Measurements from ENCODE around the gene MTCH1.

DNA sequence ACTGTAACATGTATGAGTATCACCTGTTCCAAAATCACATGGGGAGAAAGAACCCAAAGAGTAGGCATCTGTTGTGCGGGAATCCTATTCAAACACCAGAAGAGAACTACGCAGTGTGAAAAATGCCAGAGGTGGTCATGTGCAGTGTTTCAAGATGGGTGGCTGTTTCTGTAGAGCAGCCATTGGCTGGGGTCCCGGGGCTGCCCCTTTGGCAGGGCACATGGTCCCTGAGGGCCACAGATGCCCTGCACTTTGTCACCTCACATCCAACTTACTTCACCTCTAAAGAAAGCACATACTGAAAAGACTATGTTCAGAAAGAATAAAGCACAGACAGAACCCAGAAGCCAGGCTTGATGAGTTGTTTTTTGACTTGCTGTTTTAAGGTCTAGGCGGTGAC is 12.3 kb downstream of the MTCH1 start:
- TF ChIP-seq, protein P1, sequence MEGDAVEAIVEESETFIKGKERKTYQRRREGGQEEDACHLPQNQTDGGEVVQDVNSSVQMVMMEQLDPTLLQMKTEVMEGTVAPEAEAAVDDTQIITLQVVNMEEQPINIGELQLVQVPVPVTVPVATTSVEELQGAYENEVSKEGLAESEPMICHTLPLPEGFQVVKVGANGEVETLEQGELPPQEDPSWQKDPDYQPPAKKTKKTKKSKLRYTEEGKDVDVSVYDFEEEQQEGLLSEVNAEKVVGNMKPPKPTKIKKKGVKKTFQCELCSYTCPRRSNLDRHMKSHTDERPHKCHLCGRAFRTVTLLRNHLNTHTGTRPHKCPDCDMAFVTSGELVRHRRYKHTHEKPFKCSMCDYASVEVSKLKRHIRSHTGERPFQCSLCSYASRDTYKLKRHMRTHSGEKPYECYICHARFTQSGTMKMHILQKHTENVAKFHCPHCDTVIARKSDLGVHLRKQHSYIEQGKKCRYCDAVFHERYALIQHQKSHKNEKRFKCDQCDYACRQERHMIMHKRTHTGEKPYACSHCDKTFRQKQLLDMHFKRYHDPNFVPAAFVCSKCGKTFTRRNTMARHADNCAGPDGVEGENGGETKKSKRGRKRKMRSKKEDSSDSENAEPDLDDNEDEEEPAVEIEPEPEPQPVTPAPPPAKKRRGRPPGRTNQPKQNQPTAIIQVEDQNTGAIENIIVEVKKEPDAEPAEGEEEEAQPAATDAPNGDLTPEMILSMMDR (IDR thresholded peaks at IDR 0.05) = no peak
- TF ChIP-seq POLR2A (IDR thresholded peaks at IDR 0.05) = no peak
- TF ChIP-seq EP300 (IDR thresholded peaks at IDR 0.05) = no peak

Measured in sigmoid colon (tissue), 4 donors.